Measurements from ENCODE around the gene ST6GALNAC1.

Gene ST6GALNAC1

GRCh38 chr17:76582660-76583059, 60.9 kb downstream of the ST6GALNAC1 start:
- no peak for DNase-seq (ENCODE audit: insufficient read length, low spot score)
- FAIRE-seq, result no peak
- no peak for TF ChIP-seq CTCF (IDR thresholded peaks at IDR 0.05; ENCODE audit: insufficient read depth, missing control alignments)

- DNase-seq (ENCODE audit: insufficient read length, low spot score) (no peak), FAIRE-seq (no peak)
- no peak for TF ChIP-seq CTCF (IDR thresholded peaks at IDR 0.05; ENCODE audit: insufficient read depth, missing control alignments)
Observed at GRCh38 chr17:76581515-76581914, 62.0 kb downstream of the ST6GALNAC1 start.

GRCh38 chr17:76579281-76579680, 64.3 kb downstream of the ST6GALNAC1 start:
- FAIRE-seq (no peak), DNase-seq (ENCODE audit: insufficient read length, low spot score) (no peak)
- TF ChIP-seq CTCF (IDR thresholded peaks at IDR 0.05; ENCODE audit: insufficient read depth, missing control alignments), result no peak

GRCh38 chr17:76578376-76578775, 65.2 kb downstream of the ST6GALNAC1 start:
- no peak for DNase-seq (ENCODE audit: insufficient read length, low spot score)
- TF ChIP-seq CTCF (IDR thresholded peaks at IDR 0.05; ENCODE audit: insufficient read depth, missing control alignments), result no peak
- FAIRE-seq, result no peak

- FAIRE-seq (peak; percentile 75), DNase-seq (ENCODE audit: insufficient read length, low spot score) (peak; percentile 79)
- no peak for TF ChIP-seq CTCF (IDR thresholded peaks at IDR 0.05; ENCODE audit: insufficient read depth, missing control alignments)
Observed at GRCh38 chr17:76577876-76578275, 65.7 kb downstream of the ST6GALNAC1 start.

GRCh38 chr17:76576189-76576588, 67.4 kb downstream of the ST6GALNAC1 start:
- no peak for FAIRE-seq

GRCh38 chr17:76575570-76575969, 68.0 kb downstream of the ST6GALNAC1 start:
- no peak for FAIRE-seq
- no peak for TF ChIP-seq CTCF (IDR thresholded peaks at IDR 0.05; ENCODE audit: insufficient read depth, missing control alignments)
- DNase-seq (ENCODE audit: insufficient read length, low spot score), result no peak

More at GRCh38 chr17:76576189-76576588, 67.4 kb downstream of the ST6GALNAC1 start:
- no peak for TF ChIP-seq CTCF (IDR thresholded peaks at IDR 0.05; ENCODE audit: insufficient read depth, missing control alignments)
- DNase-seq (ENCODE audit: insufficient read length, low spot score), result no peak

Measured in D721Med (cell line).